ENCODE data around the gene EYS. TPM values are rescaled to one million over a fixed set of nuclear protein-coding genes. Genes with fewer than 3 reads are reported as not detected.

EYS gene
- under 1 TPM in 1 of 6 experiments, not detected in 5; 0.18 TPM for total RNA-seq (2021; fragmentation: NEBNext Ultra II Directional; extraction: Animal tissue kit (Norgen Biotek cat#: 25700))
- long read RNA-seq: 0 reads

GRCh38 chr6:65707126-65707826, at the start of gene EYS:
Gene EYS, minus strand, starts transcription at chr6:65707226. Its CDS starts 211,816 bp downstream, at chr6:65495410.
- H3K9me3 Mint-ChIP-seq: peaks cover 27% of the 10 kb centered on the region
- TF ChIP-seq CTCF (IDR thresholded peaks at IDR 0.05): no peak
- no peak for DNase-seq
- H3K36me3 Mint-ChIP-seq (ENCODE audit: low read depth): no peaks in the 10 kb centered on the region
- no peak within 1 kb of the TSS for H3K27ac Mint-ChIP-seq
- no peak within 1 kb of the TSS for H3K4me3 Mint-ChIP-seq
- no peaks in the 10 kb centered on the region for H3K27me3 Mint-ChIP-seq (ENCODE audit: insufficient read depth)
- H3K4me1 Mint-ChIP-seq (ENCODE audit: low read depth): no peaks in the 10 kb centered on the region

GRCh38 chr6:65746302-65746701, 39.3 kb upstream of the EYS start:
- Mint-ChIP-seq H3K4me1 (ENCODE audit: low read depth) (no peaks in the 10 kb centered on the region), H3K27me3 (ENCODE audit: insufficient read depth) (no peaks in the 10 kb centered on the region), H3K36me3 (ENCODE audit: low read depth) (no peaks in the 10 kb centered on the region), H3K27ac (no peak overlapping the region), H3K4me3 (no peak overlapping the region), H3K9me3 (peaks cover 48% of the 10 kb centered on the region)
- DNase-seq: no peak
- TF ChIP-seq CTCF (IDR thresholded peaks at IDR 0.05): no peak

GRCh38 chr6:65745614-65746013, 38.6 kb upstream of the EYS start:
- DNase-seq: no peak
- Mint-ChIP-seq H3K4me3 (no peak overlapping the region), H3K27me3 (ENCODE audit: insufficient read depth) (no peaks in the 10 kb centered on the region), H3K9me3 (peaks cover 47% of the 10 kb centered on the region), H3K27ac (no peak overlapping the region), H3K4me1 (ENCODE audit: low read depth) (no peaks in the 10 kb centered on the region), H3K36me3 (ENCODE audit: low read depth) (no peaks in the 10 kb centered on the region)
- no peak for TF ChIP-seq CTCF (IDR thresholded peaks at IDR 0.05)

GRCh38 chr6:65728879-65729479, 22.0 kb upstream of the EYS start:
- Mint-ChIP-seq H3K36me3 (ENCODE audit: low read depth) (no peaks in the 10 kb centered on the region), H3K4me3 (no peak overlapping the region), H3K9me3 (peaks cover 13% of the 10 kb centered on the region), H3K4me1 (ENCODE audit: low read depth) (no peaks in the 10 kb centered on the region), H3K27ac (no peak overlapping the region), H3K27me3 (ENCODE audit: insufficient read depth) (no peaks in the 10 kb centered on the region)
- no peak for TF ChIP-seq CTCF (IDR thresholded peaks at IDR 0.05)
- DNase-seq: no peak

- Mint-ChIP-seq H3K27me3 (ENCODE audit: insufficient read depth) (no peaks in the 10 kb centered on the region; the same call in 1 of the 2 replicates), H3K4me3 (no peak overlapping the region), H3K36me3 (ENCODE audit: low read depth) (no peaks in the 10 kb centered on the region), H3K4me1 (ENCODE audit: low read depth) (no peaks in the 10 kb centered on the region), H3K27ac (no peak overlapping the region), H3K9me3 (peaks cover 10% of the 10 kb centered on the region)
- TF ChIP-seq CTCF (IDR thresholded peaks at IDR 0.05): no peak
- DNase-seq: no peak
Observed at GRCh38 chr6:65719101-65719500, 12.1 kb upstream of the EYS start.

All from HFFc6 (cell line).